HG03469 (cell line): Measurements from ENCODE around the gene NR1I2.

Source experiments
- ATAC-seq: cut with Tn5 transposase; IDR thresholded peaks from one replicate; pipeline ENCODE4 v1.9.1; 2021; ENCODE audit warnings: mild to moderate bottlenecking, moderate library complexity, moderate number of reproducible peaks; ENCODE audit not compliant: unreplicated experiment

NR1I2 gene

DNA sequence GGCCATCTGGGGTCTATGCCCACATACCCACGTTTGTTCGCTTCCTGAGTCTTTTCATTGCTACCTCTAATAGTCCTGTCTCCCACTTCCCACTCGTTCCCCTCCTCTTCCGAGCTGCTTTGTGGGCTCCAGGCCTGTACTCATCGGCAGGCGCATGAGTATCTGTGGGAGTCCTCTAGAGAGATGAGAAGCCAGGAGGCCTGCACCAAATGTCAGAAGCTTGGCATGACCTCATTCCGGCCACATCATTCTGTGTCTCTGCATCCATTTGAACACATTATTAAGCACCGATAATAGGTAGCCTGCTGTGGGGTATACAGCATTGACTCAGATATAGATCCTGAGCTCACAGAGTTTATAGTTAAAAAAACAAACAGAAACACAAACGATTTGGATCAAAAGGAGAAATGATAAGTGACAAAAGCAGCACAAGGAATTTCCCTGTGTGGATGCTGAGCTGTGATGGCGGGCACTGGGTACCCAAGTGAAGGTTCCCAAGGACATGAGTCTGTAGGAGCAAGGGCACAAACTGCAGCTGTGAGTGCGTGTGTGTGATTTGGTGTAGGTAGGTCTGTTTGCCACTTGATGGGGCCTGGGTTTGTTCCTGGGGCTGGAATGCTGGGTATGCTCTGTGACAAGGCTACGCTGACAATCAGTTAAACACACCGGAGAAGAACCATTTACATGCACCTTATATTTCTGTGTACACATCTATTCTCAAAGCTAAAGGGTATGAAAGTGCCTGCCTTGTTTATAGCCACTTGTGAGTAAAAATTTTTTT is 35.9 kb downstream of the NR1I2 start:
- no peak for ATAC-seq

- no peak for ATAC-seq
These were observed 37.0 kb downstream of the NR1I2 start for GRCh38 chr3:119818937-119819336.

DNA sequence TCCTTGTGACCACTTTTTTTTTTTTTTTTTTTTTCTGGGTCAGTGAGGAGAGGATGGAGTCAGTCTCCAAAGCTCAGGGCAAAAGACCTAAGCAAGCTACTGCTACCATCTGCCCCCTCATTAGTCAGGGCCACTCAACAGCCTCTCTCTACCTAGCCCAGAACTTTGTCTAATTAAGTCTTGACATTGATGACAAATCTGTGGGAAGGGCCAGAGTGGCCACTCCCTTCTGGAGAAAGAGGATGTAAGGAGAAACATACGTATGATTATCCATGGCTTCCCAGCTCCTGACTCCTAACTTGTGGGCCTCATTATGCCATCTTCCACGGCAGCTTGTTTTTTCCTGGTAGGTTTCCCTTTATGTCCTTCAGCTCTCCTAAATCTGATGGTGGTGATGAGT is 37.9 kb downstream of the NR1I2 start:
- ATAC-seq: no peak

- ATAC-seq: no peak
These were observed 43.9 kb downstream of the NR1I2 start for GRCh38 chr3:119825820-119826219.

DNA sequence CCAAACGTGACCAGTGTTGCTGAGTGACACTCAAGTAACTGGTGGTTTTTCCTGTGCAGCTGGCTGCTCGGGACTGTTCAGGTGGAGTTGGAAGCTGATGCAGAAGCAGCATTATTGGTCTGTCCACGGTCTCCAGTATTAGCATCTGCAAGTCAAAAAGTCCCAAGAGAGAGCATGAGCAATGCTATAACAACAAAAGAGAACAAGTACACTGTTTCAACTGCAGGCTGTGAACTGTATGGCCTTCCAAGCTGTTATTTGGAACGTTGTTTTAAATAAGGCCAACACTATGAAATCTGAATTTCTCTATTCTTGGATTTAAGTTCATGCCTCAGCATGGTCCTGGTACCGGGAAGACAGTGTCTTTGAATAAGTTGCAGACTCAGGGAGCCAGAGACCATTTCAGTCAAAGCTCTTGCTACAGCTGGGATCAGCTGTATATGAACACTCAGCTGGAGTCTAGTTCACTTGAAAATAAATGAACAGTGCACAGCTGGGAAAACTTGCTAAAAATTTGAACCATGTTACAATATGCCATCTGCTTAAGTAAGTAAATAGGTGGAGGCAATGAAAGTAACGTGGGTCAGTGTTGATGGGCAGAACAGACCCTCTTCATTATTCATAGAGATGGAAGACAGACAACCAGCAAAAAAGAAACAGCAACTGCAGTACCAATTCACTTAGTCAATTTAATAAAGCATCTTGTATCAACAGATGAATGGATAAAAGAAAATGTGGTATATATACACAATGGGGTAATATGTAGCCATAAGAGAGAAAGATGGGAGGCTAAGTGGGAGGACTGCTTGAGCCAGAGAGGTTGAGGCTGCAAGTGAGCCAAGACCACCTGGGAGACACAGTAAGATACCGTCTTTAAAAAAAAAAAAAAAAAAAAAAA is 45.1 kb downstream of the NR1I2 start:
- no peak for ATAC-seq

GRCh38 chr3:119829420-119829819 is 47.5 kb downstream of the NR1I2 start:
- ATAC-seq: no peak

DNA sequence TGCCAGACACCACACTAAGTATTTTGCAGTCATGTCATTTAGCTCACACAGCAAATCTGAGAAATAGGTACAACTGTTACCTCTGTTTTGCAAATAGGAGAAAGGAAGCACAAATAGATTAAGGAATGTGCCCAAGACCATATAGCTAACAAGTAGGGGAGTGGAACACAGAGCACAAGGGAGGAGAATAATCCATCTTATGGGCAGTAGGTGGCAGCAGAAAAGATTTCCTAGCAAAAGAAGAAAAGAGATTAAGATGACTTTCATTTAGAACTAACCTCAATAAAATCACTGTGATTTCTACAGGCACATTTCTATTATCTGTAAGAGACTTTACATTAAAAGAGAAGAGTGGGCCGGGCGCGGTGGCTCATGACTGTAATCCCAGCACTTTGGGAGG is 49.1 kb downstream of the NR1I2 start:
- ATAC-seq: no peak

- no peak for ATAC-seq
These were observed 50.1 kb downstream of the NR1I2 start for GRCh38 chr3:119831941-119832371.

DNA sequence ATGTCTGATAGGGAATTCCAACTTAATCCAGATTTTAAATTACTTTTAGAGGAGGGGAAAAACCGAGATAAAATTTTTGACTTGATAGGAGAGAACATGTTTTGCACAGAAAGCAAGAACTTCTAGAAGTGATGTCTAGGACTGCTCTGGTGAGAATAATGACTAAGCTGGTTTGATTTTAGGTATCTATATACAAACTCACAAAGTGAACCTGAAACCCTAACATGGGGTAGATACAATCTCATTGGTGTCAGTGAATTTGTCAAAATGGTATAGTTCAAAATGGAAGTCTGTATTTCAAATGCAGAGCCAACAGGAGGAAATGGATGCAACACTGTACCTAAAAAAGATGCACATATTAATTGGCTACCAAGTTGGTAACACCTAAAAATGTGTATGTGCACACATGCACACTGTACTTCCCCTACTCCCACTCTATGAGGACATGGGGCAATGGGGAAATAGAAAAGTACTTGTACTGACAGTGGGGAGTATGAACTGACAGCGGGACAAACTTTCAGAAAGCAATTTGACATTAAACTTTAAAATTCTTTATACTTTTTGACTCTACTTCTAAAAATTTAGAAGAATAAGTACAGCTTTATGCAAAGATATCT is 53.0 kb downstream of the NR1I2 start:
- ATAC-seq: no peak

DNA sequence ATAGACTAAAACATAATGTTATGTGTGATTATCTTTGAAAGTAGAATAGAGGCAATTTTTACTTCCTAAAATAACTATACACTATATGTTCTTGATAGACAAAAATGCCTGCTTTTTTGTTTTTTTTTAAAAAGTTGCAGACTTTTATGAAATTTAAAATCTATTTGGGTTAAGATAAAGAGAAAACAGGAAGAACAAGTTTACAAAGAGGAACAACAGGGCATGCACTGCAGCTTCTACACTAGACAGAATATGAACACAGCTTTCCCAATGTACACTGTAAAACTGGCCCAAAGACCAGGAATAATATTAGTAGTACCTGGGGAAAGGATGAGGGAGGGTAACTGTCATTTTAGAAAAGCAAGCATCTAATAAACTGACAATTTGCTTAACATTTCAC is 53.7 kb downstream of the NR1I2 start:
- ATAC-seq: no peak

DNA sequence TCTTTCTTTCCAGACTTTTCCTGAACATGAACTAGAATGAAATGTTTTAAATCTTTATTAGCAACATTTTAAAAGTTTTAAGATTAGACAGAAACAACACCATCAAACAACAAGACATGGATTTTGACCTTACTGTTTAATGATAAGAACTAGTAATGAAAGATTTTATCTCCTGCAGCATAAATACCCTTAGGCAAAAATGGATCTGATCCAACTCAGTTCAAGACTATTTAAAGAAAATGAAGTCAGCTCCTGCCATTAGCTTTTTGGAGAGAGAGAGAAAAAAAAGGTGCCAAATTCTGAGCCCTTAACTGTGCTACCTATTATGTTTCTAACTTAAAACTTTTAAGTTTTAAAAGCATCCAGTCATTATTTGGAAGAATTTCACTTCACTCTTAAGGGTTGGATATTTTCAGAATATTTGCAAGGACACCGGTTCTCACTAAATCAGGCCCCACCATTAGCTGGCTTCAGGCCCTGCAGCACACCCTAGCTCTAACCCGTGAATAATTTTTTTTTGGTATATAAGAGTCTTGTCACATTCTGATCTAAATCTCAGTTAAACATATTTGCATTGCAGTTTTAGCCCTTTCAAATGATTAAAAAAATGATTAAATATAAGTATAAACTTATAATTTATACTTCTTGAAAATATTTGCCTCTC is 60.0 kb downstream of the NR1I2 start:
- ATAC-seq: no peak

- ATAC-seq: no peak
These were observed 67.2 kb downstream of the NR1I2 start for GRCh38 chr3:119849126-119849525.

DNA sequence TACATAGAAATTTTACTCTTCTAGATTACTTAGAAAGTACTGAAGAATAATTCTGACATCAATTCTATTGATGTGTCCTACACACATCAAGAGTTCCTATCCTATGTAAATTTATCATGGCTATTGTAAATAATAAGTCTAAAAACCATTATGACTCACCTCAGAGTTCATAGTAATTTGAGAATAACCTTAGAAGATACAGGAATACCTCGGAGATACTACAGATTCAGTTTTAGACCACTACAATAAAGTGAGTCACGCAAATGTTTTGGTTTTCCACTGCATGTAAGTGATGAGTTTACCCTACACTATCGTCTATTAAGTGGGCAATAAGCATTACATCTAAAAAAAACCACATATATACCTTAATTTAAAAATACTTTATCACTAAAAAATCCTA is 74.8 kb downstream of the NR1I2 start:
- ATAC-seq: no peak

DNA sequence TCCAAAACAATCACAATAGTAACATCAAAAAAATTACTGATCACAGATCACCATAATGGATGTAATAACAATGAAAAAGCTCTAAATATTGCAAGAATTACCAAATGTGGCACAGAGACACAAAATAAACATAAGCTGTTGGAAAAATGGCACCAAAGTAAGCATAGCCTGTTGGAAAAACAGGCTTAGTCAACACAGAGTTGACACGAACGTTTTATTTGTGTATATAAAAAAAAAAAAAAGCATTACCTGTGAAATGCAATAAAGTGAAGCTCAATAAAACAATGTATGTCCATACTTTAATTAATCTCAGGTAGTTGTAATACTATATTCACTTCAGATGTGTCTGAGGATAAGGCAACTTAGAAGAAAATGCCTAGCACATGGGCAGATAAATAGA is 77.1 kb downstream of the NR1I2 start:
- no peak for ATAC-seq

DNA sequence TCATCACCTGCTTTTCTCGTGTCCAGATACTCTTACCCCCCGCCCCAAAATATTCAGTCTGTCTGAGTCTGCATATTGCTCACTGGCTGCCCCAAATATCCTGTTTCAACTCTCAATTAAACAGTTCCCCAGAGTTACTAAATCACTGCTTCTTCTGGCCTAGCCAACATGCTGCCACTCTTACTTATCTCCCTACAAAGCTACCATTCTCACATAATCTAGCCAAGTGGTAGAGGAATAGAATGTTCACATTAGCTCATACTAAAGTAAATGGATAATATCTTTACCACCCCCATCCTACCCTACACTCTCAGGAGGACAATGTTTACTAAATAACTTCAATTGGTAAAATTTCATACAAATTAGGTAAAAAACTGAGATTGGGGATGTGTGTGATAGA is 77.8 kb downstream of the NR1I2 start:
- ATAC-seq: no peak

DNA sequence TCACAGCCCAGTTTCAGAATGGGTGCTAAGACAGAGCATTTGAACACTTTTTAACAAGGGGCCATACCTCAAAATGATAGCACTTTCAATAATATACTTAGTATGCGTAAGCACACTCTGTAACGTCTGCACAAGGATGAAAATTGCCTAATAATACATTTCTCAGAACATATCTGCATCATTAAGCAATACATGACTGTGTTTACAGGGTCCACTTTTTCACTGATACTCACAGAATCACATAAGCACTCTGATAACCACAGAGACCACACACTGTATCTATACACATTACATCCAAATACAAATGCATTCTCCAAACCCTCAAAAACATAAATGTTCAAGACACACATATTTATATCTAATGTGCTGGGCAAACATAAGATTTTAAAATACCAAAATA is 79.8 kb downstream of the NR1I2 start:
- no peak for ATAC-seq

- ATAC-seq: no peak
These were observed 80.7 kb downstream of the NR1I2 start for GRCh38 chr3:119862616-119863015.

DNA sequence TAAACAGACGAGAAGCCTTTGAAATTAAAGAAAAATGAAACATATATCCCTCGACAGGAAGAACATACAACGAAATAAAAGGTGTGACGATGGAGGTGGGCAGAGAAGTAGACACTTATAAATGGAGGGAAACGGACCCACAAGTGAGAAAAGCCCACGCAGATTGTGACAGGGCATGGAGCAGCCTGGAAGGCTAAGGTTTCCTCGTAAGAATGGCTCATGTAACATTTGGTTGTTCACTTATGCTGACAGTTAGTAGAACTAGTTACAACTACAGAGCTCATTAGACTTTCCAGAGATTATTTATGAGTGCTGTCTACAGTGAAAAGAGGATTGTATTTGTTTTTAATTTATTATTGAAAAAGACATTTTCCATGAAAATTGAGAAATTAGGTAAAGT is 82.6 kb downstream of the NR1I2 start:
- ATAC-seq: no peak
